ENCODE results near the gene GPSM1.

Gene GPSM1

DNA sequence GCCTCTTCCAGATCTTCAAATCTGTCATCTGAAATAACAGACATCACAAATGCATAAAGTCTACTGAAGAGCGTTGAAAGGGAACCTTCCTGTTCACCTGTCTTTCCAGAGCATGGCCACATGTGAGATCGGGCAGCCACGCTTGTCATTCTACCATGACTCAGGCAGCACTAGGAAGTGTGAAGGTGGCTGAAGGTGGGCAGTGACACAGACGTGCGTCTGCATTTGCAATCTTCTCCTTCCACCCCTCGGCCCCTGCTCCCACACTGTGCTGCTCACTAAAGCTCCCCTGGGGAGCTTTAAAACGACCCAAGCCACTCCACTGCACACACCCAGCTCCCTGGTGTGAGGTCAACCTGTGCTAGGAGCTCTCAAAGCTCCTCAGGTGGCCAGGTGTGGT, 80.6 kb downstream of the GPSM1 start:
- TF ChIP-seq, protein P1, sequence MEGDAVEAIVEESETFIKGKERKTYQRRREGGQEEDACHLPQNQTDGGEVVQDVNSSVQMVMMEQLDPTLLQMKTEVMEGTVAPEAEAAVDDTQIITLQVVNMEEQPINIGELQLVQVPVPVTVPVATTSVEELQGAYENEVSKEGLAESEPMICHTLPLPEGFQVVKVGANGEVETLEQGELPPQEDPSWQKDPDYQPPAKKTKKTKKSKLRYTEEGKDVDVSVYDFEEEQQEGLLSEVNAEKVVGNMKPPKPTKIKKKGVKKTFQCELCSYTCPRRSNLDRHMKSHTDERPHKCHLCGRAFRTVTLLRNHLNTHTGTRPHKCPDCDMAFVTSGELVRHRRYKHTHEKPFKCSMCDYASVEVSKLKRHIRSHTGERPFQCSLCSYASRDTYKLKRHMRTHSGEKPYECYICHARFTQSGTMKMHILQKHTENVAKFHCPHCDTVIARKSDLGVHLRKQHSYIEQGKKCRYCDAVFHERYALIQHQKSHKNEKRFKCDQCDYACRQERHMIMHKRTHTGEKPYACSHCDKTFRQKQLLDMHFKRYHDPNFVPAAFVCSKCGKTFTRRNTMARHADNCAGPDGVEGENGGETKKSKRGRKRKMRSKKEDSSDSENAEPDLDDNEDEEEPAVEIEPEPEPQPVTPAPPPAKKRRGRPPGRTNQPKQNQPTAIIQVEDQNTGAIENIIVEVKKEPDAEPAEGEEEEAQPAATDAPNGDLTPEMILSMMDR (conservative IDR thresholded peaks at IDR 0.05; ENCODE audit: low read depth, low read length), result no peak
- DNase-seq (ENCODE audit: low read depth), result no peak
- H3K4me3 ChIP-seq (ENCODE audit: low read length), result no peak overlapping the region
